Skeletal muscle satellite cell (primary cell): ENCODE data around the gene AMN.

Experiments used
- H3K27me3 ChIP-seq: 2 replicates; pipeline ENCODE4 v1.7.0; 2013; ENCODE audit warnings: low read length; ENCODE audit not compliant: control insufficient read depth, insufficient read depth
- H3K36me3 ChIP-seq: 2 replicates; pipeline ENCODE4 v1.7.0; 2013; ENCODE audit warnings: mild to moderate bottlenecking, control low read depth, low read length; ENCODE audit not compliant: insufficient read depth
- H3K4me1 ChIP-seq: 2 replicates; pipeline ENCODE4 v1.7.0; 2013; ENCODE audit warnings: low read length; ENCODE audit not compliant: control insufficient read depth, insufficient read depth
- H3K4me2 ChIP-seq: 2 replicates; pipeline ENCODE4 v1.7.0; 2013; ENCODE audit warnings: mild to moderate bottlenecking, low read length
- H3K4me3 ChIP-seq: 2 replicates; pipeline ENCODE4 v1.7.0; 2013; ENCODE audit warnings: low read length
- H3K9ac ChIP-seq: 2 replicates; pipeline ENCODE4 v1.7.0; 2013; ENCODE audit warnings: mild to moderate bottlenecking, low read depth, low read length, moderate library complexity
- H3K9me3 ChIP-seq: replicated peaks from 2 replicates; pipeline ENCODE4 v1.7.0; 2013; ENCODE audit warnings: mild to moderate bottlenecking, control low read depth, low read length

Gene AMN

DNA sequence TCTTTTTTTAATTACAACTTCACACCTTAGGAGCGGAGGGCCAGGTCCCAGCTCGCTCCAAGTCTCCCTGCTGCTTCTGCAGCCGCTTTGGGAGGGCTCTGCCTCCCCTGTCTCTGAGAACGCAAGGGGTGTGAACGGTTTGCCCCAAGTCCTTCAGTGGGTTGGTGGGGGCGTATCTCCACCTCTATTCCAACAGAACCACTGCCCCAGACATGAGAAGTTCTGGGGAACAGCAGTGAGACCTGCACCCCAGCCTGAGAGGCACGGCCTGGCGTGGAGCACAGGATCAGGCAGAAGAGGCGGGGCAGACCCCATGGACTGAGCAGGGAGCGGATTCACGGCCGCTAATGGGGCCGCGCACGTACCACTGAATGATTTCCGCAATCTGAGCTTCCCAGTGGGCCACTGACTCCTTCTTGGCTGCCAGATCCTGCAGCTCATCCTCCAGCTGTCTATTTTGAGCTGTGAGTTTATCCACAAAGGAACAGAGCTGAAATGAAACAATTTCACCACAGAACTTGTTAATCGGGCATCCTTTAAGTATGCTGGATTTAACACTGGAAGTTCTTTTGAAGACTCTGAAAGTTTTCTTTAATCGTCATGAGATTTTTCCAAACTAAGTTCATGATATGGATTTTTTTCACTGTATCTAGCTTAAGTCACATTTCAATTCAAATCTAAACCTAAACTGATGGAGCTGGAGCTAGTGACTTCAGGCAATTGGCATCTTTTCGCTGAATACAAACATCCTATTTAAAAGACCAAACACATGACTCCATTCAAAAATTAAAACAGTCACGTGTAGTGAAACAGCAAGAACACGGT is 44.4 kb downstream of the AMN start:
- Histone ChIP-seq H3K9me3 (no peaks in the 10 kb centered on the region), H3K27me3 (no peaks in the 10 kb centered on the region), H3K4me3 (no peak overlapping the region), H3K4me2 (no peak overlapping the region), H3K4me1 (peaks cover 4% of the 10 kb centered on the region), H3K36me3 (peaks cover 92% of the 10 kb centered on the region), H3K9ac (no peak overlapping the region)

DNA sequence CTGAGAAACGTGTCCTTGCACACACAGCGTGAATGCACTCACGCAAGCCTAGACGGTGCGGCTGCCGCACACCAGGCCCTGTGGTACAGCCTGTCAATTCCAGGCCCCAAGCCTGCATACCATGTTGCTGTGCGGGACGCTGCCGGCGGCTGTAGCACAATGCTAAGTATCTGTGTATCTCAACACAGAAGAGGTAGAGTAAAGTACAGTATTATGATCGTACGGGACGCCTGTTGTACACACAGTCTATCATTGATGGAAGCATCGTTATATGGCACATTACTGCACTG is 45.0 kb downstream of the AMN start:
- Histone ChIP-seq H3K4me2 (no peak overlapping the region), H3K9ac (no peak overlapping the region), H3K4me3 (no peak overlapping the region), H3K9me3 (no peaks in the 10 kb centered on the region), H3K36me3 (peaks cover 90% of the 10 kb centered on the region), H3K27me3 (no peaks in the 10 kb centered on the region), H3K4me1 (peaks cover 4% of the 10 kb centered on the region)

DNA sequence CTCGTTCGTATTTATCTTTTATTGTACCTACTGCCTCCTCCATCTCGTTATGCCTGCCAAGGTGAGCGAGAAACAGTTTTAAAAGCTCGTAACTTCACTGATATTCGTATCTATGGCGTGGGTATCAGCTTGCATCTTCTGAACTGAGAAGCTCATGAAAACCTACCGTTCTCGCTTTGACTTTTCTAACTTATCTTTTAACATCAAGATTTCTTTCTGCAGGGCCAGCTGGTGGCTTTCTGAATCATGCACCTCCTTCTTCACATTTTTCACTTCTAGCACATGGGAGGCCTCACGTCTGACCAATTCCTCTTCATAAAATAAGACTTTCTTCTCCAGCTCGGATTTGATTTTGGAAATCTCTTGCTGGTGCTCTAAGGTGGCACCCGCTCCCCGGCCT is 45.8 kb downstream of the AMN start:
- no peaks in the 10 kb centered on the region for H3K9me3 ChIP-seq
- peaks cover 88% of the 10 kb centered on the region for H3K36me3 ChIP-seq
- no peak overlapping the region for H3K4me2 ChIP-seq
- H3K4me1 ChIP-seq, result peaks cover 4% of the 10 kb centered on the region
- no peak overlapping the region for H3K4me3 ChIP-seq
- H3K9ac ChIP-seq, result no peak overlapping the region
- no peaks in the 10 kb centered on the region for H3K27me3 ChIP-seq

DNA sequence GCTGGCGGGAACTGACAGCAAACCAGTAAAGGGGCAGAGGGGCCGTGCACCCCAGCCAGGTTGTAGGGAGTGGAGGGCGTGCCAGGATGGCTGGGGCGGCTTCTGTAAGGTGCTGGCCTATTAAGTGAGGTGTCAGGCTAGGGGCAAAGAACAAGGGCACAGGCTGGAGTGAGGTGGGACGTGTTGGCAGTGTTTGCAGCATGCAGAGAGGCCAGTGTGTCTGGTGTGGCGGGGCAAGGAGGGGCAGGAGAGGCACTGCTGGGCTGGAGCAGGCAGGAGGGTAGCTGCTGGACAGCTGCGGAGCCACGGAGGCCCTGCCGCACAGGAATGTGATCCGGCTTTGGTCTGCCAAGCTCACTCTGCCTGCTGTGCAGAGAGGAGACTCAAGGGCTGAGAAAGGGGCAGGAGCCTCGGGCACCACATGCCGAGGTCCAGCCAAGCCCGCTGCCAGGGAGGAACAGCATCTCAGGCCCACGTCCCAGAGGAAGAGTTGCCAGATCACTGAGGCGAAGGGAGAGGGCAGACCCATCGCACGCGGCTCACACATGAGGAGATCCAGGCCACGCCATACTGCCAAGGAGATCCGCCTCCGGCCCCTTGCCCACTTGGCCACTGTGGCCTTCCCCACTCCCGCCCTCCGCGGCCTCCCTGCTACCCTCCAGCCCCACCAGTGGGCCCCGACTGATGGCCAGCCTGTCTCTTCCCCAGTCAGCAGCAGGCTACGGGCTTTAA is 46.8 kb downstream of the AMN start:
- H3K36me3 ChIP-seq, result peaks cover 88% of the 10 kb centered on the region
- no peak overlapping the region for H3K4me3 ChIP-seq
- peaks cover 4% of the 10 kb centered on the region for H3K4me1 ChIP-seq
- H3K27me3 ChIP-seq, result no peaks in the 10 kb centered on the region
- no peaks in the 10 kb centered on the region for H3K9me3 ChIP-seq
- H3K4me2 ChIP-seq, result no peak overlapping the region
- H3K9ac ChIP-seq, result no peak overlapping the region

DNA sequence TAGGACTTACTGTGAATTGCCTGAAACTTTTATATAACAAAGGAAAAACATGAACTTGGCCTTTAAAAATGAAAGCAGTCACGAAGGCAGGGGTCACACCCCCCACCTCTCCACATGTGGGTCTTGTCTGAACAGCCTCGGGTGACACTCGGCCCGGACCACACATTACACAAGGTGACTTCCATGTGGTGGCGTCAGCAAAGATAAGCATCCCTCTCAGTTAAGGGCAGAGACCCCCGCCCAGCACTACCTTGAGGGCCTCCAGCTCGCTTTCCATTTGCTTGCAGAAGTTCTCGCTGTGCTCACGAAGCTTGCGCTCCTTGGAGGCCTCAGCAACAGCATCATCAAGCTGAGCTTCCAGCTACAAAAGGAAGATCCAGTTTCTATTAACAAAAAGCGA is 47.4 kb downstream of the AMN start:
- no peaks in the 10 kb centered on the region for H3K9me3 ChIP-seq
- no peaks in the 10 kb centered on the region for H3K27me3 ChIP-seq
- H3K36me3 ChIP-seq, result peaks cover 88% of the 10 kb centered on the region
- no peak overlapping the region for H3K4me2 ChIP-seq
- H3K9ac ChIP-seq, result no peak overlapping the region
- peaks cover 4% of the 10 kb centered on the region for H3K4me1 ChIP-seq
- H3K4me3 ChIP-seq, result no peak overlapping the region

DNA sequence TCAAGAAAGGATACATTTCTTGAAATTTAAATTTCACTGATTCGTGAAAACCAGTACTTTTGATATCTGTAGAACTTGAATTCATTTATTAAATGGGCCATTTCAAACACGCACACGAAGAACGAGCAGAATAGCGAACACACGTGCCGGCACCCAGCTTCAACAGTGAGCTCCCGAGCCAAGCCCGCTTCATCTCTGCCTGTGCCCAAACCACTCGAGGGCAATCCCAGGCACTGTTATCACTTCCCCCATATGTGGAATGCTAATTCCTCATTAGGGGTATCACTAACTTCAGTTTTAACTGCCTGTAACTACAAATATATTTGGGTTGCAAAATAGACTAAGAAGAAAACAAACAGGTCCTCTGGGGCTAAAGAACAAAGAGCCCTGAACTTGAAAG is 48.0 kb downstream of the AMN start:
- no peak overlapping the region for H3K9ac ChIP-seq
- peaks cover 4% of the 10 kb centered on the region for H3K4me1 ChIP-seq
- H3K36me3 ChIP-seq, result peaks cover 86% of the 10 kb centered on the region
- no peak overlapping the region for H3K4me2 ChIP-seq
- no peak overlapping the region for H3K4me3 ChIP-seq
- no peaks in the 10 kb centered on the region for H3K9me3 ChIP-seq
- no peaks in the 10 kb centered on the region for H3K27me3 ChIP-seq

DNA sequence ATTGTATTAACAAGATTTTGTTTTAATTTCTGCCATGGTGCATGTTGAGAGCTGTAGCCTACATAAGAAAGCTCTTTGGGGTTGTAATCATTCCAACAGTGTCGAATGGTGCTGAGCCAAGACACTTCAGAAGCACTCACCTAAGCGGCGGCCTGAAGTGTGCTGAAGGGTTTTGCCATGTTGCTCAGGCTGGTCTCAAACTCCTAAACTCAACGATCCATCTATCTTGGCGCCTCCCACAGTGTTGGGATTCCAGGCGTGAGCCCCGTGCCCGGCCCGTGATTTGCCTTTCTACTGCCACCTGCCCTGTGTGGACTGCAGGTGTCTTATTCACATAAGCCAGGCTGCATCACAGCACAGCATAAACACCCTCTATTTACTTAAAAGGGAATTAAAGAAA is 48.9 kb downstream of the AMN start:
- no peaks in the 10 kb centered on the region for H3K9me3 ChIP-seq
- H3K4me3 ChIP-seq, result no peak overlapping the region
- H3K27me3 ChIP-seq, result no peaks in the 10 kb centered on the region
- H3K36me3 ChIP-seq, result peaks cover 86% of the 10 kb centered on the region
- H3K9ac ChIP-seq, result no peak overlapping the region
- peaks cover 4% of the 10 kb centered on the region for H3K4me1 ChIP-seq
- H3K4me2 ChIP-seq, result no peak overlapping the region

DNA sequence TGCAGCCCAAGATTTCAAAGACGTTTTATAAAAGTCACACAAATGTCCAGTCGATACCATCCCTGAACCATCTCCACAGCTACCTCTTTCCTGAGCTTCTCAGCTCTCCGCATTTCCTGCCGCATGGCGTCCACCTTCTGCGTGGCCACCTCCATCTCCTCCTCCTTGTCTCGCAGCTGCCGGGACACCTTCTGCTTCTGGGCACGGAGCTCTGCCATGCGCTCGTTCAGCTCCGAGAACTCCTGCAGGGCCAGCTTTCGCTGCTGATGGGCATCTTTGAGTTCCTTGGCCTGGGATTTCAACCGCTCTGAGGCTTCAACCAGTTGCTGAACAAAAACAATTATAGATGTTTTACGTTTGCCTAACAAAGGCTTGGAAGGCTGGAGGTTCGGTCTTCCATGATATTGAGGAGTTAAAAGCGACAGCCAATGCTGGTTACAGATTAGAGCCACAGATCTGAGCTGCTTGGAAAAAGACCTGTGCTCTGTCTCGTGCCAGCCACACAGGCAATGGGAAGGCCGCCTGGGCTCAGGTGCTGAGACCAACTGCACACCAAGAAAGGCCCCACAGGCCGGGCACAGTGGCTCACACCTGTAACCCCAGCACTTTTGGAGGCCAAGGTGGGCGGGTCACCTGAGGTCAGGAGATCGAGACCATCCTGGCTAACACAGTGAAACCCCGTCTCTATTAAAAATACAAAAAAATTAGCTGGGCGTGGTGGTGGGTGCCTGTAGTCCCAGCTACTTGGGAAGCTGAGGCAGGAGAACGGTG is 49.6 kb downstream of the AMN start:
- no peaks in the 10 kb centered on the region for H3K9me3 ChIP-seq
- H3K4me2 ChIP-seq, result no peak overlapping the region
- peaks cover 87% of the 10 kb centered on the region for H3K36me3 ChIP-seq
- no peaks in the 10 kb centered on the region for H3K27me3 ChIP-seq
- no peak overlapping the region for H3K4me3 ChIP-seq
- H3K4me1 ChIP-seq, result peaks cover 4% of the 10 kb centered on the region
- no peak overlapping the region for H3K9ac ChIP-seq

DNA sequence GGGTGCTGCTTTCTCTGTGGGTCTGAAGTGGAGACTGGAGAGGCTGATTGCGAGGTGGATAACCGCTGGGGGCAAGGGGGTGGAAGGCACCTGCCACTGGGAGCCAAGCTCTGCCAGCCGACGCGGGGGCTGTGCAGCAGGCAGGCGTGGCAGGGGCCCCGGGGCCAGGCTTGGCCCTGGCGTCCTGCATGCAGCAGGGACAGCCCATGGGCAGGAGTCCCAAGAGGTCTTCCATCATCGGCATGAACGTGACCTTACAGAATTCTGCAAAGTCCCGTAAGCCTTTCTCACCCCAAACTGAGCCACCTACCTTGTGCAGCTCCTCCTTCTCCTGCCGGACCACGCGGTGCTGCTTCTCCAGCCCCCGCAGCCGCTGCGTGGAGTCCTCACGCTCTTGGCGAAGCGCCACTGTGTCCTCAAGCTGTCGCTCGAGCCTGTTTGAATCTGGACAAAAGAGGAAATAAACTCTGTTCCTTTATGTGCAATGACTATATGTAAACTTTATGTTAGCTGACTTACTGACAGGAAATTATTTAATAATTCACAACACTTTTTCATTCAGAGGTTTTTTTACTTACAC is 51.3 kb downstream of the AMN start:
- no peaks in the 10 kb centered on the region for H3K27me3 ChIP-seq
- H3K36me3 ChIP-seq, result peaks cover 84% of the 10 kb centered on the region

DNA sequence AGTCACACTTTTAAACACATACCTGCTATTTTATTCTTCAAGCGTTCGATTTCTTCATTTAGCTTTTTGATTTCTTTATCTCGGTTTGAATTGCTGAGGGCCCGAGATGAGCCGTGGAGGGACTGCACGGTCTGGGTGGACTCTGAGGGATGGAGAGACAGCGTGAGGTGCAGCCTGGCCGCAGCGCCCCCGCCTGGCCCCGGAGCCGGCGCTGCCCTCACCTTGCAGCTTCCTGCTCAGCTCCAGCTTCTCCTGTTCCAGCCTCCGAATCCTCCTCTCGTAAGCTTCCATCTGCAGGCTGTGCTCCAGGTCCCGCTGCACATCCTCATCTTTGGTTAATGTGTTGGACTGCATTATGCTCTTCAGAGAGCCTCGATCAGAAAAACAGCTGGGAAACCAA is 53.2 kb downstream of the AMN start:
- H3K4me3 ChIP-seq, result no peak overlapping the region
- no peaks in the 10 kb centered on the region for H3K9me3 ChIP-seq
- peaks cover 80% of the 10 kb centered on the region for H3K36me3 ChIP-seq
- H3K4me1 ChIP-seq, result peaks cover 2% of the 10 kb centered on the region
- H3K4me2 ChIP-seq, result no peak overlapping the region
- H3K9ac ChIP-seq, result no peak overlapping the region
- H3K27me3 ChIP-seq, result no peaks in the 10 kb centered on the region

More for the DNA sequence above, 51.3 kb downstream of the AMN start:
- Histone ChIP-seq H3K9me3 (no peaks in the 10 kb centered on the region), H3K9ac (no peak overlapping the region), H3K4me1 (no peaks in the 10 kb centered on the region), H3K4me3 (no peak overlapping the region), H3K4me2 (no peak overlapping the region)

DNA sequence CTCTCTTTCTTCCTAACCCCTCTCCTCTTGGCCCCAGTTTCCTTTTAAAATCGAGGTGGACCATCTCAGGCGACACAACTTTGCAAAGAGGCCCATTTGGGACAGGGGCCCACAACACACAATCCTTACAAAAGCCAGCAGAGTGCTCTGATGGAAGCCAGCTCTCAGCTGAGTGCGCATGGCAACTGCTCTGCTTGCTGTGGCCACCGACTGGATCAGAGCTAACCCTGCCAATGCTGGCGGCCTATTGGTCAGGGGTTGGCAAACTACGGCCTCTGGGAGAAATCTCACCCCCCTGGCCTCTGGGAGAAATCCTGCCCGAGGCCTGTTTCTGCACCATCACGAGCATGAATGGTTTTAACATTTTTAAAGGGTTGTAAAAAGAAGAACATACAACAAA is 55.0 kb downstream of the AMN start:
- Histone ChIP-seq H3K9me3 (no peaks in the 10 kb centered on the region), H3K4me1 (peaks cover 3% of the 10 kb centered on the region), H3K9ac (no peak overlapping the region), H3K36me3 (peaks cover 73% of the 10 kb centered on the region), H3K4me3 (no peak overlapping the region), H3K27me3 (no peaks in the 10 kb centered on the region), H3K4me2 (no peak overlapping the region)
